K562 (cell line): ENCODE results near the gene RSBN1L. TPM values are rescaled to one million over a fixed set of nuclear protein-coding genes. Genes with fewer than 3 reads are reported as not detected.

Experiments
- CBX2 ChIP-seq: fragments of 200-600 bp; sonication (generic); IDR thresholded peaks from one replicate; pipeline ENCODE4 v1.6.1; 2012; ENCODE audit warnings: mild to moderate bottlenecking, low read length, inconsistent platforms; ENCODE audit not compliant: insufficient read depth, poor library complexity, severe bottlenecking
- EP400 ChIP-seq: fragments of 450-650 bp; IDR thresholded peaks from 2 replicates; pipeline ENCODE4 v1.6.1; 2017; ENCODE audit warnings: antibody characterized with exemption, mild to moderate bottlenecking, moderate library complexity
- HDAC8 ChIP-seq: fragments of 450-650 bp; IDR thresholded peaks from 2 replicates; pipeline ENCODE4 v1.6.1; 2016; ENCODE audit warnings: mild to moderate bottlenecking, missing genetic modification characterization, moderate library complexity, missing compliant biosample characterization
- LCOR ChIP-seq: sonication (generic); formaldehyde crosslinking; IDR thresholded peaks from 2 replicates; pipeline ENCODE4 v1.8.0; 2022; ENCODE audit warnings: mild to moderate bottlenecking, missing genetic modification reagents
- NBN ChIP-seq: fragments of 450-650 bp; IDR thresholded peaks from 2 replicates; pipeline ENCODE4 v1.6.1; 2016; ENCODE audit warnings: low read depth, mild to moderate bottlenecking
- RBBP5 ChIP-seq: fragments of 200-600 bp; sonication (generic); IDR thresholded peaks from 2 replicates; pipeline ENCODE4 v1.6.1; 2012; ENCODE audit warnings: borderline replicate concordance, mild to moderate bottlenecking, low read length, control low read depth, inconsistent platforms; ENCODE audit not compliant: insufficient read depth, poor library complexity, severe bottlenecking
- RBM34 ChIP-seq: fragments of 200-400 bp; formaldehyde crosslinking; IDR thresholded peaks from 2 replicates; pipeline ENCODE4 v1.6.1; 2018; ENCODE audit warnings: low read length, borderline replicate concordance; ENCODE audit not compliant: insufficient read depth
- SAFB ChIP-seq: fragments of 200-400 bp; formaldehyde crosslinking; IDR thresholded peaks from 2 replicates; pipeline ENCODE4 v1.6.1; 2017; ENCODE audit warnings: low read depth, low read length, borderline replicate concordance
- STAT5A ChIP-seq: IDR thresholded peaks from 2 replicates; pipeline ENCODE4 v1.6.1; 2012; ENCODE audit warnings: low read length, inconsistent platforms, borderline replicate concordance
- TCF7 ChIP-seq: sonication (generic); IDR thresholded peaks from 2 replicates; pipeline ENCODE4 v1.6.1; 2016; ENCODE audit warnings: antibody characterized with exemption, borderline replicate concordance
- TEAD1 ChIP-seq, 2 experiments: fragments of 450-650 bp in 1 of 2; sonication (generic) in 1 of 2; formaldehyde crosslinking; IDR thresholded peaks; 2 replicates each; pipeline versions ENCODE4 v1.4.0 to v1.8.0; 2020 to 2022; ENCODE audit warnings: mild to moderate bottlenecking in 2 of 2, missing genetic modification reagents in 1 of 2
- TFAM ChIP-seq: fragments of 250-450 bp; sonication (Bioruptor Pico); conservative IDR thresholded peaks from 2 replicates; pipeline ENCODE4 v1.5.0; 2021; ENCODE audit warnings: mild to moderate bottlenecking, moderate library complexity
- THRAP3 ChIP-seq: fragments of 450-650 bp; IDR thresholded peaks from 2 replicates; pipeline ENCODE4 v1.6.1; 2016; ENCODE audit warnings: mild to moderate bottlenecking, inconsistent platforms, borderline replicate concordance
- ZC3H11A ChIP-seq: IDR thresholded peaks from 2 replicates; pipeline ENCODE4 v1.6.1; 2012; ENCODE audit warnings: low read depth, low read length, improper control_type of control experiment
- polyA plus RNA-seq, 8 experiments: library from polyadenylated mRNA; depleted of rRNA in 4 of 8; stranded (reverse) in 5 of 8; unstranded in 3 of 8; fragments of >200 nt; fragmentation: Nextera tagmentation in 2 of 8; fragmentation: Illumina TruSeq in 1 of 8; extraction: Ambion mirVana in 2 of 8; extraction: Trizol in 1 of 8; gene quantifications; 2 replicates each; pipeline versions ENCODE4 v1.2.1 to v1.2.3, GENCODE V29; 2011 to 2014; ENCODE audit warnings: inconsistent platforms in 1 of 8, missing spikeins in 1 of 8
- total RNA-seq, 7 experiments: library from RNA; depleted of rRNA in 6 of 7; stranded (reverse); fragments of >200 nt in 6 of 7; fragmentation: Illumina TruSeq in 2 of 7; extraction: Trizol in 2 of 7; gene quantifications; 2 replicates each; pipeline versions ENCODE4 v1.2.1 to v1.2.3, GENCODE V29; 2011 to 2021; ENCODE audit warnings: low replicate concordance in 1 of 7
- TF ChIP-seq, protein P1 (sequence below): fragments of 450-650 bp; IDR thresholded peaks from 2 replicates; pipeline ENCODE4 v1.6.1; 2016; ENCODE audit warnings: antibody characterized with exemption
- TF ChIP-seq, protein P2 (sequence below), 2 experiments: fragments of 150-350 bp in 1 of 2; IDR thresholded peaks; 2 replicates each; pipeline ENCODE4 v1.6.1; 2012 to 2016; ENCODE audit warnings: low read depth in 2 of 2, low read length in 2 of 2, mild to moderate bottlenecking in 1 of 2, moderate library complexity in 1 of 2
- TF ChIP-seq, protein P3 (sequence below): fragments of 250-450 bp; sonication (Bioruptor Pico); IDR thresholded peaks from 2 replicates; pipeline ENCODE4 v1.4.0; 2020

The RSBN1L gene
- total and polyA plus RNA-seq, 9 of the 15 experiments (the other 6 are each of a cell fraction or from before 2014, with no cell fraction given), result 6.2 to 35.2 (median 20.1) TPM

DNA sequence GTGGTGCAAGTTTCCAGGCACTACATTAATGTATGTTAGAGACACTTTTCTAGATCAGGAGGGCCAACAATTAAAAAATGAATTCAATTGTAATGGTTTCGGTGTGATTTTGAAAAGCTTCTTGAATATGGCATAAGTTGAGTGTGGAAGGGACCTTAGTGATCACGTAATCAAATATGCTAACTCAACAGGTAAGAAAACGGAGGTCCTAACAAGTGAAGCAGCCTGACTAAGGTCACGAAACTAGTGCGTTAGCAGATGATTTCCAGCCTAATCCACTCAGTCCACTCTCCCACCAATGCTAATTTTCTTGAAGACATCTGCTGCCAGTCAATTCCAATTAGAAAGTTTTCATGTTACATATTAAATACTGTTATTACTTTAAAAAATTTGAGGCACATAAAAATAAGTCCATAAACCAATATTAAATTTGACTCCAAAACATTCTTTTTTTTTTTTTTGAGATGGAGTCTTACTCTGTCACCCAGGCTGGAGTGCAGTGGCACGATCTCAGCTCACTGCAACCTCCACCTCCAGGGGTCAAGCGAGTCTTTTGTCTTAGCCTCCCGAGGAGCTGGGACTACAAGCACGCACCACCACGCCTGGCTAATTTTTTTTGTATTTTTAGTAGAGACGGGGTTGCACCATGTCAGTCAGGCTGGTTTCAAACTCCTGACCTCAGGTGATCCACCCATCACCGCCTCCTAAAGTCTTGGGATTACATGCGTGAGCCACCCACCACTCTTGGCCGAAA lies 2.3 kb upstream of the RSBN1L start (continued):
- TF ChIP-seq TEAD1 (CRISPR knock-in tag; IDR thresholded peaks at IDR 0.05), result no peak
- no peak for TF ChIP-seq RBBP5
- TF ChIP-seq SAFB, result no peak
- no peak for TF ChIP-seq STAT5A
- TF ChIP-seq, protein P1, sequence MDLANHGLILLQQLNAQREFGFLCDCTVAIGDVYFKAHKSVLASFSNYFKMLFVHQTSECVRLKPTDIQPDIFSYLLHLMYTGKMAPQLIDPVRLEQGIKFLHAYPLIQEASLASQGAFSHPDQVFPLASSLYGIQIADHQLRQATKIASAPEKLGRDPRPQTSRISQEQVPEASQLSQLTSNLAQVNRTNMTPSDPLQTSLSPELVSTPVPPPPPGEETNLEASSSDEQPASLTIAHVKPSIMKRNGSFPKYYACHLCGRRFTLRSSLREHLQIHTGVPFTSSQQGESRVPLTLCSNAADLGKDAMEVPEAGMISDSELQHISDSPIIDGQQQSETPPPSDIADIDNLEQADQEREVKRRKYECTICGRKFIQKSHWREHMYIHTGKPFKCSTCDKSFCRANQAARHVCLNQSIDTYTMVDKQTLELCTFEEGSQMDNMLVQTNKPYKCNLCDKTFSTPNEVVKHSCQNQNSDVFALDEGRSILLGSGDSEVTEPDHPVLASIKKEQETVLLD, result no peak
- TF ChIP-seq, protein P2, sequence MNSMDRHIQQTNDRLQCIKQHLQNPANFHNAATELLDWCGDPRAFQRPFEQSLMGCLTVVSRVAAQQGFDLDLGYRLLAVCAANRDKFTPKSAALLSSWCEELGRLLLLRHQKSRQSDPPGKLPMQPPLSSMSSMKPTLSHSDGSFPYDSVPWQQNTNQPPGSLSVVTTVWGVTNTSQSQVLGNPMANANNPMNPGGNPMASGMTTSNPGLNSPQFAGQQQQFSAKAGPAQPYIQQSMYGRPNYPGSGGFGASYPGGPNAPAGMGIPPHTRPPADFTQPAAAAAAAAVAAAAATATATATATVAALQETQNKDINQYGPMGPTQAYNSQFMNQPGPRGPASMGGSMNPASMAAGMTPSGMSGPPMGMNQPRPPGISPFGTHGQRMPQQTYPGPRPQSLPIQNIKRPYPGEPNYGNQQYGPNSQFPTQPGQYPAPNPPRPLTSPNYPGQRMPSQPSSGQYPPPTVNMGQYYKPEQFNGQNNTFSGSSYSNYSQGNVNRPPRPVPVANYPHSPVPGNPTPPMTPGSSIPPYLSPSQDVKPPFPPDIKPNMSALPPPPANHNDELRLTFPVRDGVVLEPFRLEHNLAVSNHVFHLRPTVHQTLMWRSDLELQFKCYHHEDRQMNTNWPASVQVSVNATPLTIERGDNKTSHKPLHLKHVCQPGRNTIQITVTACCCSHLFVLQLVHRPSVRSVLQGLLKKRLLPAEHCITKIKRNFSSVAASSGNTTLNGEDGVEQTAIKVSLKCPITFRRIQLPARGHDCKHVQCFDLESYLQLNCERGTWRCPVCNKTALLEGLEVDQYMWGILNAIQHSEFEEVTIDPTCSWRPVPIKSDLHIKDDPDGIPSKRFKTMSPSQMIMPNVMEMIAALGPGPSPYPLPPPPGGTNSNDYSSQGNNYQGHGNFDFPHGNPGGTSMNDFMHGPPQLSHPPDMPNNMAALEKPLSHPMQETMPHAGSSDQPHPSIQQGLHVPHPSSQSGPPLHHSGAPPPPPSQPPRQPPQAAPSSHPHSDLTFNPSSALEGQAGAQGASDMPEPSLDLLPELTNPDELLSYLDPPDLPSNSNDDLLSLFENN (IDR thresholded peaks at IDR 0.05; ENCODE audit: low read depth in 2 of 2, low read length in 2 of 2), result no peak
- TF ChIP-seq, protein P3, sequence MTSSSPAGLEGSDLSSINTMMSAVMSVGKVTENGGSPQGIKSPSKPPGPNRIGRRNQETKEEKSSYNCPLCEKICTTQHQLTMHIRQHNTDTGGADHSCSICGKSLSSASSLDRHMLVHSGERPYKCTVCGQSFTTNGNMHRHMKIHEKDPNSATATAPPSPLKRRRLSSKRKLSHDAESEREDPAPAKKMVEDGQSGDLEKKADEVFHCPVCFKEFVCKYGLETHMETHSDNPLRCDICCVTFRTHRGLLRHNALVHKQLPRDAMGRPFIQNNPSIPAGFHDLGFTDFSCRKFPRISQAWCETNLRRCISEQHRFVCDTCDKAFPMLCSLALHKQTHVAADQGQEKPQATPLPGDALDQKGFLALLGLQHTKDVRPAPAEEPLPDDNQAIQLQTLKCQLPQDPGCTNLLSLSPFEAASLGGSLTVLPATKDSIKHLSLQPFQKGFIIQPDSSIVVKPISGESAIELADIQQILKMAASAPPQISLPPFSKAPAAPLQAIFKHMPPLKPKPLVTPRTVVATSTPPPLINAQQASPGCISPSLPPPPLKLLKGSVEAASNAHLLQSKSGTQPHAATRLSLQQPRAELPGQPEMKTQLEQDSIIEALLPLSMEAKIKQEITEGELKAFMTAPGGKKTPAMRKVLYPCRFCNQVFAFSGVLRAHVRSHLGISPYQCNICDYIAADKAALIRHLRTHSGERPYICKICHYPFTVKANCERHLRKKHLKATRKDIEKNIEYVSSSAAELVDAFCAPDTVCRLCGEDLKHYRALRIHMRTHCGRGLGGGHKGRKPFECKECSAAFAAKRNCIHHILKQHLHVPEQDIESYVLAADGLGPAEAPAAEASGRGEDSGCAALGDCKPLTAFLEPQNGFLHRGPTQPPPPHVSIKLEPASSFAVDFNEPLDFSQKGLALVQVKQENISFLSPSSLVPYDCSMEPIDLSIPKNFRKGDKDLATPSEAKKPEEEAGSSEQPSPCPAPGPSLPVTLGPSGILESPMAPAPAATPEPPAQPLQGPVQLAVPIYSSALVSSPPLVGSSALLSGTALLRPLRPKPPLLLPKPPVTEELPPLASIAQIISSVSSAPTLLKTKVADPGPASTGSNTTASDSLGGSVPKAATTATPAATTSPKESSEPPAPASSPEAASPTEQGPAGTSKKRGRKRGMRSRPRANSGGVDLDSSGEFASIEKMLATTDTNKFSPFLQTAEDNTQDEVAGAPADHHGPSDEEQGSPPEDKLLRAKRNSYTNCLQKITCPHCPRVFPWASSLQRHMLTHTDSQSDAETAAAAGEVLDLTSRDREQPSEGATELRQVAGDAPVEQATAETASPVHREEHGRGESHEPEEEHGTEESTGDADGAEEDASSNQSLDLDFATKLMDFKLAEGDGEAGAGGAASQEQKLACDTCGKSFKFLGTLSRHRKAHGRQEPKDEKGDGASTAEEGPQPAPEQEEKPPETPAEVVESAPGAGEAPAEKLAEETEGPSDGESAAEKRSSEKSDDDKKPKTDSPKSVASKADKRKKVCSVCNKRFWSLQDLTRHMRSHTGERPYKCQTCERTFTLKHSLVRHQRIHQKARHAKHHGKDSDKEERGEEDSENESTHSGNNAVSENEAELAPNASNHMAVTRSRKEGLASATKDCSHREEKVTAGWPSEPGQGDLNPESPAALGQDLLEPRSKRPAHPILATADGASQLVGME (CRISPR knock-in tag), result no peak
- 0 out of 2 replicates have a peak, but pooled peaks have one; percentile 9 for TF ChIP-seq NBN
- TF ChIP-seq RBM34, result no peak
- no peak for TF ChIP-seq ZC3H11A
- no peak for TF ChIP-seq LCOR (CRISPR knock-in tag)
- TF ChIP-seq CBX2, result no peak
- no peak for TF ChIP-seq THRAP3
- no peak for TF ChIP-seq HDAC8
- 0 out of 2 replicates have a peak, but pooled peaks have one; percentile 10 for TF ChIP-seq EP400
- no peak for TF ChIP-seq TCF7
- no peak for TF ChIP-seq TFAM (CRISPR knock-in tag)
